ENCODE data around the gene PXDN.
"Not testable (repeated sequence)": the region's sequence is repeated elsewhere in the genome, so short reads cannot be mapped to it uniquely, and the experiment has no call there.

Gene PXDN

DNA sequence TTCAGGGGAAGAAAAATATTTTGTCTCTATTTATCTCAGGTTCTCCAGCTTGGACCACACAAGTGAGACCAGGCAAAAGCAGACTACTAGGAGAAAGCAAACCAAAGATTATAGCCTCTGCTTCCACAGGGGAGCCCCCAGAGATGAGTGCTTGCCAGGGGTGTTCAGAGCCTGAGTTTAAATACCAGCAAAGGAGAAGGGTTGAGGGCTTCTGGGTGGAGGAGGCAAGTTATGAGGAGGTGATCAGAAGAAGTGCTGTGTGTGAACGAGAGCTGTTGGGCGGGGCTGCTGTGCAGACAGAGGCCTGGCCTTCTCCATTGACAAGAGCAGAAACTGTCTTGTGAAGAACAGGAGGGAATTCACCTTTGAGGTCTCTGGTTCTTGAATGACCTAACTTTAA, 32.8 kb upstream of the PXDN start:
- no peak for DNase-seq

DNA sequence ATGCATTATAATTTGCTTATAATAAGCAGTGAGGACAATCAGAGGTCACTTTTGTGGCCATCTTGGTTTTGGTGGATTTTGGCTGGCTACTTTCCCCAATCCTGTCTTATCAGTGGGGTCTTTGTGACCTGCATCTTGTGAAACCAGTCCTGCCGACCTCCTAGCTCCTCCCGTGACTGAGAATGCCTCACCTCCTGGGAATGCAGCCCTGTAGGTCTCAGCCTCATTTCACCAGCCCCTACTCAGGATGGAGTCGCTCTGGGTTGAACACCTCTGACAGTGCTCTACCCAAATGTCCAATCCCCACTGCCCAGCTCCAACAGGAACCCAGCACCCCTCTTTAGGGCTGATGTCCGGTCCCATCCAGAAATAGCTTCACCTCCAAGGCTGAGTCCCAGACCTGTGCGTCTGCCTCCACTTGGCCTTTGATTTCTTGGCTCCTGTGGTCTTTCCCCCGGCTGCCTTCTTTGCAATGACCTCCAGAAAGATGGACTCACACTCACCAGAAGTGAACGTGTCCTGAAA, 31.3 kb upstream of the PXDN start:
- DNase-seq: no peak

DNA sequence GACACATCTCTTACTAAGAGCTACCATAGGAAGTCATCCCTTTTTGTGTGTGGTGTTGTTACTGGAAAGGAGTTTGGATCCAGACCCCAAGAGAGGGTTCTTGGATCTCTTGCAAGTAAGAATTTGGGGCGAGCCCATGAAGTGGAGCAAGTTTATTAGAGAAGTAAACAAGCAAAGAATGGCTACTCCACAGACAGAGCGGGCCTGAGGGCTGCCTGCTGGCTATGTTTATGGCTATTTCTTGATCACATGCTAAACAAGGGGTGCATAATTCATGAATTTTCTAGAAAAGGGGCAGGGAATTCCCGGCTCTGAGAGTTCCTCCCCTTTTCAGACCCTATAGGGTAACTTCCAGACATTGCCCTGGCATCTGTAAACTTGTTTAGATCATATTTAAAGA, 30.6 kb upstream of the PXDN start:
- no peak for DNase-seq

DNA sequence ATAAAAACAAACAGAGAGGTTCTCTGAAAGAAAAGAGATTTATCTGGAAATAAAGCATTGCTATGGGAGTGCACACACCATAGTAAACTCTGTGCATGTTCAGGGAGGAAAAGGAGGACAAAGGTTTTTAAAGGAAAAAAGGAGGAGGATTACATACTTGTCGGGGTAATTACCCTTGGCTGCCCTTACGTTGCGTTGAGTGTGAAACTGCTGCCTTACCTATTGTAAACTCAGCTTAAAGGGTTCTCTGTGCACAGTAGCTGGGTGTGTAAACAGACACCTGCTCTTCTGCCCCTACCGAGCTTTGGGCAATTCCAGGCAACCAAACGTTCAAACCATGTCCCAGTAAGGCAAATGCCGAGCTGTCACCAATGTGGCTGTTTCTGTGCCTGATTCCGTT, 29.6 kb upstream of the PXDN start:
- no peak for DNase-seq

DNA sequence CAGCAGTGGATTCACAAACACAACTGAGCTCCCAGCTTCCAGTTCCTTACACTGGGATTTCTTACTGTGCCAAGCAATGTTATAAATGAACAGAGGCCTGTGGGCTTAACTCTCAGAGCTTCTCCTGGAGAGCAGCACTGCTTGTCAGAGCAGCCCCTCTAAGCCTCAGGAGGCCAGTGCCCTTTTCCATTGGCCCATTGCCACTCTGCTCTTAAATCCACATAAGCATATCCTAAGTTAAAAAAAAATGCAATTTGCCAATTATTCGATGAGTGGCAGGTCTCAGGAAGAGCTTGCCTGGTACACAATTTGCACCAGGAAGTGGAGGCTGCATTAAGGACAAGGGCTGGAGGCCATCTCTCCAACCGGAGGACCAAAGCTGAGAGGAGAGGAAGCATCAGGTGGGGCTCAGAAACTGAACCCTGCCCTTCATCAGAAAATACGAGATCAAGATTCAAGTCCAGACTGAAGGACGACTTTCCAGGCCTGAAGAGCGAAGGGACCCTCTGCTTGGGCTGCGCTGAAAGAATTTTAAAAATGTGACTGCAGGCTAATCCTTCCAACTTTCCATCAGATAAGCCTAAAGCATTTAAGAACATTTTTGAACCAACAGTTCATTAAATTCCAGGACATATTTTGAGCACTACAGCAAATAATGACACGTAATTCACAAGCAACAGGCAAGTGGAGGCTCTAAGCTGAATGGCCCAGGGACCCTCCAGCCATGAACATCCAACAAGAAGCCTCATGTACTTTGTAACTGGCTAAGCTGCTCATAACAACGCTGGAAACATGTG, 28.4 kb upstream of the PXDN start:
- no peak for DNase-seq

DNA sequence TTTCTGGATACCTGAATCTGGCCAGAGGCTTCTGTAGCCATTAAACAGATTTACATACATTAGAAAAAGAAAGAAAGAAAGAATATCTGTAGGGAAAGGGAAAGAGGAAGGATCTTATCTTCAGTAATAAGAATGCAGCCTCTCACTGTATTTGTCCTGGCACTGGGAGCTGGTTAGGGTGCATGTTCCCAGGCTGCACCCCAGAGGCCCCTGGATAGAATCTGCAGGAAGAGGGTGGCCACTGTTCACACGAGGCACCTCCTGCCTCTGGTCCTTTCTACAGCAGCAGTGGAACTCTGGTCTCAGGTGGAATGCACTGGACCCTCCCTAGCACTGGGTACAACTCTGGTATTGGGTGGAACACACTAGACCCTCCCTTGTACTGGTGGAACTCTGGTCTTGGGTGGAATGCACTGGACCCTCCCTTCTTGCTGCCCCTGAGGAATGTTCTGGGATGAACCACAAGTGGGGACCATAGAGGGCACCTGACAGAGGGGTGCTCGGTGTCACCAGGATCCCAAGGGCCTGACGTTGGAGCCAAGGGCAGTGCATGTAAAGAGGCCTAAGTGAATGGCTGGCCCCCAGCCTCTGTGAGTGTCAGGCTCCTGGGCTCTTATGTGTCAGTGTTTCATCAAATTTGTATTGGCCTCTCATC, 27.4 kb upstream of the PXDN start:
- no peak for DNase-seq

DNA sequence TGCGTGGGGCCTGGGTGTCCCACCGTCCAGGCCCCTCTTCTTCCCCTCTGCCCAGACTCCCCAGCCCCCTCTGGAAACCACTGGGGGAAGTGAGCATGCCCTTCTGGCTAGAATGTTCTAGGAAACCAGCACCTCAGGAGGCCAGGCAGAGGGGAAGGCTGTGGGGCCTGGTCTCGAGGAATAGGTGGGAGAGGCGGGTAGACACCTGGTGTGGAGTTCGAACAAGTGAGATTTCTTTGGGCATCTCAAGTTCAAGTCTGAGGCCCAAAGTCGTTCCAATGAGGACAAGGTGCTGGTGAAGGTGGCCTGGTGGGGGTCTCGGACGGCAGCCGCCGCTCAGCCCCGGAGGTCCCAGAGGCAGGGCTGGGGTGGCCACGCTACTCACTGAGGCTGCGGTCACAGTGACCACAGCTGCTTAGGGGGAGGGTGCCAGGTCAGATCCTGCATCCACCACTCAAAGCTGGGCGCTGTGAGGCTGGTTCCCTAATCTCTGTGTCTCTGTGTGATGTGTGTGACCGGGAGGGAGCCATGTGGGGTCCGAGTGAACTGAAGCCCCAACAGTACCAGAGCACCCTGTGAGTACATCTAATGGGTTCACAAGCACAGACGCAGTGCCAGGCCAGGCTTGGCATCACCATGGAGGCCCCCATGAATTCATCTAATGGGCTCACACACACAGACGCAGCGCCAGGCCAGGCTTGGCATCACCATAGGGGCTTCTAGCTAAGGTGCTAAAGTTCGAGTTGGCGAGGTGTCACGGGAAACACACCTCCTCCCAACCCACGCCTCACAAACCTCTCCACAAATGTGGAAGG, 26.5 kb upstream of the PXDN start:
- DNase-seq: no peak

DNA sequence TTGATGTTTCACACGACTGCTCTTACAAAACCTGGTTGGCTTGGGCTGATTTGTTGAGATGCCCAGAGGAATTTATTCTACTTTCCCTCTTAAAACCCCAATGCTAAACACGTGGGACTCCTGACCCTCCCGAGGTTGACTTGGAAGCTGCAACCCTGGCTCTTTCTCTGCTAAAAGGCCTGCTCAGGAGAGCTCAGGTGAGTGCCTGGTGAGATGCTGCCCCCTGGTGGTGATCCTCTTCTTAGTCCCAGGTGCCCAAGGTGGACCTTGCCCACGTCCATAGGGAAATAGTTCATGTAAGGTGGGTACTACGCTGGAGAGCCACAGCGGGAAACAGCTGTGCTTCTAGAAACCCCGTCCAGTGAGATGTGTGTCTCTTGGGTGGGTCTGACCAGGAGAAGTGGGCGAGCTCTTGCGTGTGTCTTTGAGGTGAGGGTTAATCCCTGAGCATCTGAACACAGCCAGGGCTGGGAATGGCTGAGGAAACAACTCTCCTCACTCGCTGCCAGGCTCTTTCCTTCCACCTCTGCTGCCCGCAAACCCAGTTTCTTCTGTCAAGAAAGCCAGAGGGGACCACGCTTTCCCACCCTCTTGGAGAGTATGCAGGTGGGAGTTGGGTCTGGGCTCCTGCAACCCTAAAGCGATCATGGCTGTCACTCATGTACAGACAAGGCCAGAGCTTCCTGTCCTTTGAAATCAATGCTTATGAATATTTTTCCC, 25.5 kb upstream of the PXDN start:
- peak in 5 of 14 donors; percentile 6 to 27 (median 9) for DNase-seq

DNA sequence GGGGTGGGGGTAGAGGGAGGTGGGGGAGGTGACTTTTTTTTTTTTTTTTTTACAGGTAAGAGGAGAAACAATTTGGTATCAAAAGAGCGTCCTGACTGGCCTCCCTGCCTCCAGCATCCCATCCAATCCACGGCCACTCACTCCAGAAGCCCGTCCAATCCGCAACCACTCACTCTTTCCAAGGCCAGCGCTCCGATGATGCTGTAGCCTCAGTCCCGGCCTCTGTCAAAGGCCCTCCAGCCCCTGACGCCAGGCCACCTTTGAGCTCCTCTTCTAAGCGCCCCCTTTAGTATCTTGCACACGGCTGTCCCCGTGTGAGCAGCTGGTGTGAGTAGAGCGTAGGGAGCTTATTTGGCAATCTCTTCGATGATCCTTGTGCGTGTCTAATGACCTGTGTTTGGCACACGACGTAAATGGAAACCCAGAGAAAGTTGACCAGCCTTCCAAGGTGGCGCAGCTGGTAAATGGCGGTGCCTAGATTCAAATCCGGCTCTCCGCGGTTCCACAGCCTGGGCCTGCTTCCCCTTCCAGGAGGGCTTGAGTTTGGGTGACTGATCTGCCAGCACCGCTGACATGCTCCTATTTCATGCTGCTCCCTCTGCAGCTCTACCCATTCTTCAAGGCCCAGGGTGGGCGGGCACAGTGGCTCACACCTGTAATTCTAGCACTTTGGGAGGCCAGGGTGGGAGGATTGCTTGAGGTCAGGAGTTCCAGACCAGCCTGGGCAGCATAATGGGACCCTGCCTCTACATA, 23.8 kb upstream of the PXDN start:
- no peak for DNase-seq

DNA sequence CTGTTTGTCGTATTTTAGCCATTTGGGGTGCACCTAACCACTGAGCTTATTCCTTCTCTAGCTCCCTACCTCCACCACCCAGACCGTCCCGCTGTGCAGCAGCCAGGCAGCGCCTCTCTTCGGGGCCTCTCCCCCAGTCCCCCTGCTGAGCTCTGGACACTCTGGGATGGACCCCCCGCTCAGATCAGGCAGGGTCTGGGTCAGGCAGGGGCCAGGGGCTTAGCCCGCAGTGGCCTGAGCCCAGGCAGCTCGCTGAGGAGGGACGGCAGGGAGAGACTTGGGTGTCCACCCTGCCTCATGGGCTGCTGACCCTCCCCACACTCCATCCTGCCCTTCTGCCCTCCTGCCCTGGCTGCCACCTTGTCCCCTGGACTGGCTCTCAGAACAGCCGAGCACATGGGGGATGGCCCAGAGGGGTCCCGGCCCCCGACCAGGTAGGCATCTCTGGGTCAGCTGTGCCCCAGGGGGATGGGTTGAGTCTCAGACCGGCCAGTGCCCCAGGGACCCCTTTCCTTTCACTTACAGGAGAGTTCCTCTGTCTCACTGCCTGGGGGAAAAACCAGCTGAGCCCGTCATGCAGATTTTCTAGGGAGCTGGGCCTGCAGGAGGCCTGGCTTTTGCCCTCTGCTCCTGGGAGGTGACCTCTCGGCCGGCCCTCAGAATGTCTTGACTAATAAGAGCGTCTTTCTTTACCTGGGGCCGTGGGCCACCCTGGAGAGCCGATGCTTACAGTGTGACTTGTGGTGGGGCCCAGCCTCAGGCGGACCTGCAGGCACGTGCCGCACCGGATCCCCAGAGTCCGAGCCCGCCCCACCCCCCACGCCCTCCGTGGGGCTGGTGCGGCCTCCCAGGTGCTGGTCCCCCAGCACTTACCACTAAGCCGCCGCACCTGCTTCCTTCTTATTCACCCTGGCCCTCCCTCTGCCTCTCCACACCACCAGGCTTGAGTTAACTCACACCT, 22.8 kb upstream of the PXDN start:
- DNase-seq: no peak

DNA sequence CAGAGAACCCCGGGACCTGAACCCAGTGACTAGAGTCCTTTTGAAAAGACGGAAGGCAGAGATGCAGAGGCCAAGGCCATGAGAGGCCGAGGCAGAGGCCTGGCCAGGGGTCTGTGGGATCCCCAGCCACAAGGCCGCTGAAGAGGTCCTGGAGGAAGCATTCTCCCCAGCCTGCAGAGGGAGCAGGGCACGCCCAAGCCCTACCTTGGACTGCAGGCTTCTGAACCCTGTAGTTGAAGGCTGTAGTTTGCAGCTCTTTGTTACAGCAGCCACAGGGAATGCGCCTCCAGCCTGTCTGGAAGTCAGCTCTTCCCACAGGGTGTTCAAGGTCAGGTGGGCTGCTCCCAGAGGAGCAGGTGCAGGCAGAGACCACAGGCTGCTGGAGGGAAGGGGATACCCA, 22.1 kb upstream of the PXDN start:
- no peak for DNase-seq

DNA sequence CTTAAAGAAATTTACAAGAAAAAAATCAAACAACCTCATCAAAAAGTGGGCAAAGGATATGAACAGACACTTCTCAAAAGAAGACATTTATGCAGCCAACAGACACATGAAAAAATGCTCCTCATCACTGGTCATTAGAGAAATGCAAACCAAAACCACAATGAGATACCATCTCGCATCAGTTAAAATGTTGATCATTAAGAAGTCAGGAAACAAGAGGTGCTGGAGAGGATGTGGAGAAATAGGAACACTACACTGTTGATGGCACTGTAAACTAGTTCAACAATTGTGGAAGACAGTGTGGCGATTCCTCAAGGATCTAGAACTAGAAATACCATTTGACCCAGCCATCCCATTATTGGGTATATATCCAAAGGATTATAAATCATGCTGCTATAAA, 20.9 kb upstream of the PXDN start:
- not testable (repeated sequence) for DNase-seq

DNA sequence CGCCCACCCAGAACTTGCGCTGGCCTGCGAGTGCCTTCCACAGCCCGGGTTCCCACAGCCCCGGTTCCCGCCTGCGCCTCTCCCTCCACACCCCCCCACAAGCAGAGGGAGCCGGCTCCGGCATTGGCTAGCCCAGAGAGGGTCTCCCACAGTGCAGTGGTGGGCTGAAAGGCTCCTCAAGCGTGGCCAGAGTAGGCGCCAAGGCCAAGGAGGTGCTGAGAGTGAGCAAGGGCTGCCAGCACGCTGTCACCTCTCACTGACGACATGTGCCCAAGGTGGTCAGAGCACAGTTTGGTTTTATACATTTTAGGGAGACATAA, 15.3 kb upstream of the PXDN start:
- DNase-seq: no peak

DNA sequence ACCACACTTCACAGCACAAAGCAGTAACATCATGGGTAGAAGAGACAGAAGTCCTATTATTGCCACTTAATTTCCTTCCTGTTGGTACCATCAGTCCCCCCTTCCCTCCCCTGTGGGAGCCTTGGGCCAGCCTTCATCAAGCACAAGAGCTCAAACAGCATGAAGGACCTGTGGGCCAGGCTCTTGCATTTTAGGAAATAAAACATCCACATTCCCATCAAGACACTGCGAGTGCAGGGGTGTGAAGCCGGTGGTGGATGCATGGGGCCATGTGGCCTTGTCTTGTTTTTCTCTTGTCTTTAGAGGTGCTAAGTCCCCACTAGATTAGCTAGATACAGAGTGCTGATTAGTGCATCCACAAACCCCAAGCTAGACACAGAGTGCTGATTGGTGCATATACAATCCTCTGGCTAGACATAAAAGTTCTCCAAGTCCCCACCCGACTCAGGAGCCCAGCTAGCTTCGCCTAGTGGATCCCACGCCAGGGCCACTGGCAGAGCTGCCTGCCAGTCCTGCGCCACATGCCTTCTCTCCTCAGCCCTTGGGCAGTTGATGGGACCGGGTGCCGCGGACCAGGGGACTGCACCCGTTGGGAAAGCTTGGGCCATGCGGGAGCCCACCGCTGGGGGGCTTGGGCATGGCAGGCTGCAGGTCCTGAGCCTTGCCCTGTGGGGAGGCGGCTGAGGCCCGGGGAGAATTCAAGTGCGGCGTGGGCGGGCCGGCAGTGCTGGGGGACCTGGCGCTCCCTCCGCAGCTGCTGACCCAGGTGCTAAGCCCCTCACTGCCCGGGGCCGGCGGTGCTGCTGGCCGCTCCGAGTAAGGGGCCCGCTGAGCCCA, 14.7 kb upstream of the PXDN start:
- DNase-seq: no peak

DNA sequence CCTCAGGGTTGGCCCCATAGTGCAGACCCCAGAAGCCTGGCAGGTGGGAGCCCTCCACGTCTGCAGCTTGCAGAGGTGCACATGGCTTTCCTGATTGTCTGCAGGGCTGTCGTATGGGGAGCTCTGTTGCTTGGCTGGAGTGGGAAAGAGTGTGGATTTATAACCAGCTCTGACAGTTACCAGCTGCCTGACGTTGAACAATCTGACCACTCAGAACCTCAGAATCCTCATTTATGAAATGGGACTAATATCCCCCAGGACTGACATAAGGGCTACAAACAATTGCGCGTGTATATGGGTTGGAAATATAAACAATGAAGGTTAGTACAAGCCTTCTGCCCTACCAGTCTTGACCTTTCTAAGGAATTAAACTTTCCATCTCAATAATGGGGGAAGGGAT, 13.9 kb upstream of the PXDN start:
- no peak for DNase-seq

DNA sequence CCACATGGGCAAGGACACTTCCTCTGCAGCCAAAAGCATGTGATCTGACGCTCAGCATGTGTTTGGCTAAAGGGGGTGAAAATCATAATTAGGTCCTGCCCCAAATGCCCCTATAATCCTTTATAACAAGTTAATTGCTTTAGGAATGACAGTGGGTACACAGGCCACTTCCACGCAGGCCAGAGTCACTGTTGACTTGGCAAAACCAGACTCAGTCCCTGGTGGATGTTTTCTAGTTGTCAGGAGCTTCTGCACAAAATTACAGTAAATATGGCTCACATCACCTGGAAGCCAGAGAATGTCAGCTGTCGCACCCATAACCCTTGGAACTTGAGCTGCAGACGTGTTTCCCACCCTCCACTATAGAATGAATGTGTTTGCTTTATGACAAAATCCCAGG, 13.3 kb upstream of the PXDN start:
- no peak for DNase-seq

DNA sequence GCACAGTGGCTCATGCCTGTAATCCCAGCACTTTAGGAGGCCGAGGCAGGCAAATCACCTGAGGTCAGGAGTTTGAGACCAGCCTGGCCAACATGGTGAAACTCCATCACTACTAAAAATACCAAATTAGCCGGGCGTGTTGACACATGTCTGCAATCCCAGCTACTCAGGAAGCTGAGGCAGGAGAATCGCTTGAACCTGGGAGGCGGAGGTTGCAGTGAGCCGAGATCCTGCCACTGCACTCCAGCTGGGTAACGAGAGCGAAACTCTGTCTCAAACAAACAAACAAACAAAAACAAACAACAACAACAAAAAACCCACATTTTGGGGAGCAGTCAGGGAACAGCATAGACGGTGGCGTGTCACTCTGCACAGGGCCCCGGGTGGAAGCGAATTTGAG, 12.8 kb upstream of the PXDN start:
- DNase-seq: not testable (repeated sequence)

DNA sequence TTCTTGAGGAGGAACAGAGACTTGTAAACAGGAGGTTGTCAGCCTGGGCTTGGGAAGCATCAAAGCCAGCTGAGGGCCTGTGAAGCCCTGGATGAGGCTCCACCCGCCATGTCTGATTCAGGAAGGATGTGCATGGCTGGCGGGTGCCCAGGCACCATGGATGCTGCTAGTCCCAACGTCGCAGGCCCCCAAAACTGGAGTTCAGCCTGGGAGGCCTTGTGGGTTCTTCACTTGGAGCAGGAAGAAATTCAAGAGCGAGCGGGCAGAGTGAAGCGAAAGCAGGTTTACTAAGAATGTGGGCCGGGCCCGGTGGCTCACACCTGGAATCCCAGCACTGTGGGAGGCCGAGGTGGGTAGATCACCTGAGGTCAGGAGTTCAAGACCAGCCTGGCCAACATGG, 12.1 kb upstream of the PXDN start:
- DNase-seq: no peak

DNA sequence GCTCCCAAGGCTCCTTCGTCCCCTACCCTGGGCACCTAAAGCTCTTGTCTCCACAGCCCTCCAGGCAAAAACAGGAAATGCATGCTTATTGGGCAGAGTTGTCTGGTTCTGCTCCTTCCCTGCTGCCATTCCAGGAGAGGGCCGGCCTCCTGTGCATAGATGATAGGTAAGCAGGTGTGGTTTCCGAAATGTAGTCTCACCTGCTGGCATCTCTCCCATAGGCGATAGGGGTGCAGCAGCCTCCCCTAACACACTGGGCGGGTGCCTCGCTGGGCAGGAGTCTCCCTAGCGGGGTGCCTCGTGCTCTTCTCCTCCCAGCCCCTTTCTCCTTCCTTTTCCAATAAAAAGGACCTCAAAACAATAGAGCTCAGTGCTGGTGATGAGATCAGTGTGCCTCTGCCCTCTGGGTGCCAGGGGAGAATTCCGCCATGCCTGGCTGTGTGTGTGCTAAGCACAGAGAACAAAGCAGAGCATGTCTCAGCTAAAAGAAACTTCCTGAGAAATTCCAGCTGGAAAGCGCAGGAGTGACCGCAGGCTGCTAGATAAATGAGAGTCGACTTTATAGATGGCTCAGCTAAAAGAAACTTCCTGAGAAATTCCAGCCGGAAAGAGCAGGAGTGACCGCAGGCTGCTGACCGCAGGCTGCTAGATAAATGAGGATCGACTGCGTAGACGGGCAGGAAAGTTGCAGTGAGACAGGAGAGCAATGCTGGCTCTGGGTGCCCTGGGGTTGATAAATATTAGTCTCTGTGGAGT, 11.3 kb upstream of the PXDN start:
- no peak for DNase-seq
